Measurements from ENCODE around the gene LGR4. TPM values are rescaled to one million over a fixed set of nuclear protein-coding genes. Genes with fewer than 3 reads are reported as not detected.

The LGR4 gene
- total RNA-seq, 1 donor from 2014 or later = 43.8 TPM

- Histone ChIP-seq H3K9me3 (ENCODE audit: control insufficient read depth in 3 of 3, low read length in 3 of 3) (no peaks in the 10 kb centered on the region), H3K4me1 (ENCODE audit: control insufficient read depth in 3 of 3, insufficient read depth in 3 of 3, low read length in 3 of 3) (peaks cover 0 to 2% (median 0%) of the 10 kb centered on the region in 3 donors), H3K36me3 (ENCODE audit: control insufficient read depth in 3 of 3, insufficient read depth in 3 of 3, low read length in 3 of 3) (peaks cover 0 to 17% (median 5%) of the 10 kb centered on the region in 3 donors), H3K27me3 (ENCODE audit: control insufficient read depth in 3 of 3, insufficient read depth in 3 of 3, low read length in 3 of 3) (no peaks in the 10 kb centered on the region), H3K9ac (ENCODE audit: low read depth in 1 of 3, low read length in 3 of 3) (no peak overlapping the region), H3K4me3 (ENCODE audit: low read length in 3 of 3) (no peak overlapping the region), H3K27ac (ENCODE audit: low read depth, low read length) (no peak overlapping the region)
Observed at GRCh38 chr11:27388001-27388400, 84.6 kb downstream of the LGR4 start.

- Histone ChIP-seq H3K4me3 (ENCODE audit: low read length in 3 of 3) (no peak overlapping the region), H3K4me1 (ENCODE audit: control insufficient read depth in 3 of 3, insufficient read depth in 3 of 3, low read length in 3 of 3) (peaks cover 0 to 2% (median 0%) of the 10 kb centered on the region in 3 donors), H3K9ac (ENCODE audit: low read depth in 1 of 3, low read length in 3 of 3) (no peak overlapping the region), H3K9me3 (ENCODE audit: control insufficient read depth in 3 of 3, low read length in 3 of 3) (no peaks in the 10 kb centered on the region), H3K27me3 (ENCODE audit: control insufficient read depth in 3 of 3, insufficient read depth in 3 of 3, low read length in 3 of 3) (no peaks in the 10 kb centered on the region), H3K36me3 (ENCODE audit: control insufficient read depth in 3 of 3, insufficient read depth in 3 of 3, low read length in 3 of 3) (peaks cover 0 to 17% (median 5%) of the 10 kb centered on the region in 3 donors), H3K27ac (ENCODE audit: low read depth, low read length) (no peak overlapping the region)
Observed at GRCh38 chr11:27387362-27387761, 85.2 kb downstream of the LGR4 start.

GRCh38 chr11:27386181-27386845 is 86.3 kb downstream of the LGR4 start:
- Histone ChIP-seq H3K36me3 (ENCODE audit: control insufficient read depth in 3 of 3, insufficient read depth in 3 of 3, low read length in 3 of 3) (peaks cover 0 to 17% (median 5%) of the 10 kb centered on the region in 3 donors), H3K4me3 (ENCODE audit: low read length in 3 of 3) (no peak overlapping the region), H3K27ac (ENCODE audit: low read depth, low read length) (no peak overlapping the region), H3K4me1 (ENCODE audit: control insufficient read depth in 3 of 3, insufficient read depth in 3 of 3, low read length in 3 of 3) (no peaks in the 10 kb centered on the region), H3K27me3 (ENCODE audit: control insufficient read depth in 3 of 3, insufficient read depth in 3 of 3, low read length in 3 of 3) (no peaks in the 10 kb centered on the region), H3K9me3 (ENCODE audit: control insufficient read depth in 3 of 3, low read length in 3 of 3) (no peaks in the 10 kb centered on the region), H3K9ac (ENCODE audit: low read depth in 1 of 3, low read length in 3 of 3) (no peak overlapping the region)

- Histone ChIP-seq H3K36me3 (ENCODE audit: control insufficient read depth in 3 of 3, insufficient read depth in 3 of 3, low read length in 3 of 3) (peaks cover 0 to 13% (median 5%) of the 10 kb centered on the region in 3 donors), H3K4me3 (ENCODE audit: low read length in 3 of 3) (no peak overlapping the region), H3K27ac (ENCODE audit: low read depth, low read length) (no peak overlapping the region), H3K4me1 (ENCODE audit: control insufficient read depth in 3 of 3, insufficient read depth in 3 of 3, low read length in 3 of 3) (no peaks in the 10 kb centered on the region), H3K9ac (ENCODE audit: low read depth in 1 of 3, low read length in 3 of 3) (no peak overlapping the region), H3K9me3 (ENCODE audit: control insufficient read depth in 3 of 3, low read length in 3 of 3) (no peaks in the 10 kb centered on the region), H3K27me3 (ENCODE audit: control insufficient read depth in 3 of 3, insufficient read depth in 3 of 3, low read length in 3 of 3) (no peaks in the 10 kb centered on the region)
Observed at GRCh38 chr11:27385245-27385644, 87.3 kb downstream of the LGR4 start.

GRCh38 chr11:27384227-27384626 is 88.4 kb downstream of the LGR4 start:
- H3K27ac ChIP-seq (ENCODE audit: low read depth, low read length) = no peak overlapping the region
- H3K4me1 ChIP-seq (ENCODE audit: control insufficient read depth in 3 of 3, insufficient read depth in 3 of 3, low read length in 3 of 3) = no peaks in the 10 kb centered on the region
- H3K9ac ChIP-seq (ENCODE audit: low read depth in 1 of 3, low read length in 3 of 3) = no peak overlapping the region
- peaks cover 2 to 13% (median 8%) of the 10 kb centered on the region in 3 donors for H3K36me3 ChIP-seq (ENCODE audit: control insufficient read depth in 3 of 3, insufficient read depth in 3 of 3, low read length in 3 of 3)
- H3K27me3 ChIP-seq (ENCODE audit: control insufficient read depth in 3 of 3, insufficient read depth in 3 of 3, low read length in 3 of 3) = no peaks in the 10 kb centered on the region
- no peaks in the 10 kb centered on the region for H3K9me3 ChIP-seq (ENCODE audit: control insufficient read depth in 3 of 3, low read length in 3 of 3)
- H3K4me3 ChIP-seq (ENCODE audit: low read length in 3 of 3) = no peak overlapping the region

- H3K9ac ChIP-seq (ENCODE audit: low read depth in 1 of 3, low read length in 3 of 3) = no peak overlapping the region
- H3K27ac ChIP-seq (ENCODE audit: low read depth, low read length) = no peak overlapping the region
- H3K36me3 ChIP-seq (ENCODE audit: control insufficient read depth in 3 of 3, insufficient read depth in 3 of 3, low read length in 3 of 3) = peaks cover 2 to 13% (median 8%) of the 10 kb centered on the region in 3 donors
- H3K4me1 ChIP-seq (ENCODE audit: control insufficient read depth in 3 of 3, insufficient read depth in 3 of 3, low read length in 3 of 3) = no peaks in the 10 kb centered on the region
- H3K9me3 ChIP-seq (ENCODE audit: control insufficient read depth in 3 of 3, low read length in 3 of 3) = no peaks in the 10 kb centered on the region
- no peak overlapping the region for H3K4me3 ChIP-seq (ENCODE audit: low read length in 3 of 3)
- H3K27me3 ChIP-seq (ENCODE audit: control insufficient read depth in 3 of 3, insufficient read depth in 3 of 3, low read length in 3 of 3) = no peaks in the 10 kb centered on the region
Observed at GRCh38 chr11:27383645-27384044, 88.9 kb downstream of the LGR4 start.

- H3K27me3 ChIP-seq (ENCODE audit: control insufficient read depth in 3 of 3, insufficient read depth in 3 of 3, low read length in 3 of 3) = no peaks in the 10 kb centered on the region
- H3K36me3 ChIP-seq (ENCODE audit: control insufficient read depth in 3 of 3, insufficient read depth in 3 of 3, low read length in 3 of 3) = peaks cover 2 to 13% (median 12%) of the 10 kb centered on the region in 3 donors
- no peak overlapping the region for H3K9ac ChIP-seq (ENCODE audit: low read depth in 1 of 3, low read length in 3 of 3)
Observed at GRCh38 chr11:27381238-27381666, 91.3 kb downstream of the LGR4 start.

GRCh38 chr11:27380771-27381170 is 91.8 kb downstream of the LGR4 start:
- H3K4me1 ChIP-seq (ENCODE audit: control insufficient read depth in 3 of 3, insufficient read depth in 3 of 3, low read length in 3 of 3) = no peaks in the 10 kb centered on the region
- no peaks in the 10 kb centered on the region for H3K9me3 ChIP-seq (ENCODE audit: control insufficient read depth in 3 of 3, low read length in 3 of 3)
- H3K4me3 ChIP-seq (ENCODE audit: low read length in 3 of 3) = no peak overlapping the region
- H3K36me3 ChIP-seq (ENCODE audit: control insufficient read depth in 3 of 3, insufficient read depth in 3 of 3, low read length in 3 of 3) = peaks cover 2 to 13% (median 12%) of the 10 kb centered on the region in 3 donors
- no peak overlapping the region for H3K9ac ChIP-seq (ENCODE audit: low read depth in 1 of 3, low read length in 3 of 3)
- H3K27ac ChIP-seq (ENCODE audit: low read depth, low read length) = no peak overlapping the region
- no peaks in the 10 kb centered on the region for H3K27me3 ChIP-seq (ENCODE audit: control insufficient read depth in 3 of 3, insufficient read depth in 3 of 3, low read length in 3 of 3)

More at GRCh38 chr11:27381238-27381666, 91.3 kb downstream of the LGR4 start:
- Histone ChIP-seq H3K4me1 (ENCODE audit: control insufficient read depth in 3 of 3, insufficient read depth in 3 of 3, low read length in 3 of 3) (no peaks in the 10 kb centered on the region), H3K4me3 (ENCODE audit: low read length in 3 of 3) (no peak overlapping the region), H3K9me3 (ENCODE audit: control insufficient read depth in 3 of 3, low read length in 3 of 3) (no peaks in the 10 kb centered on the region), H3K27ac (ENCODE audit: low read depth, low read length) (no peak overlapping the region)

GRCh38 chr11:27379449-27379848 is 93.1 kb downstream of the LGR4 start:
- Histone ChIP-seq H3K27me3 (ENCODE audit: control insufficient read depth in 3 of 3, insufficient read depth in 3 of 3, low read length in 3 of 3) (no peaks in the 10 kb centered on the region), H3K36me3 (ENCODE audit: control insufficient read depth in 3 of 3, insufficient read depth in 3 of 3, low read length in 3 of 3) (peaks cover 2 to 8% (median 7%) of the 10 kb centered on the region in 3 donors)

GRCh38 chr11:27375370-27375769 is 97.2 kb downstream of the LGR4 start:
- no peaks in the 10 kb centered on the region for H3K27me3 ChIP-seq (ENCODE audit: control insufficient read depth in 3 of 3, insufficient read depth in 3 of 3, low read length in 3 of 3)
- no peak overlapping the region for H3K4me3 ChIP-seq (ENCODE audit: low read length in 3 of 3)
- no peaks in the 10 kb centered on the region for H3K9me3 ChIP-seq (ENCODE audit: control insufficient read depth in 3 of 3, low read length in 3 of 3)
- H3K36me3 ChIP-seq (ENCODE audit: control insufficient read depth in 3 of 3, insufficient read depth in 3 of 3, low read length in 3 of 3) = peaks cover 2 to 13% (median 6%) of the 10 kb centered on the region in 3 donors
- no peak overlapping the region for H3K9ac ChIP-seq (ENCODE audit: low read depth in 1 of 3, low read length in 3 of 3)
- H3K4me1 ChIP-seq (ENCODE audit: control insufficient read depth in 3 of 3, insufficient read depth in 3 of 3, low read length in 3 of 3) = no peaks in the 10 kb centered on the region
- H3K27ac ChIP-seq (ENCODE audit: low read depth, low read length) = no peak overlapping the region

More at GRCh38 chr11:27379449-27379848, 93.1 kb downstream of the LGR4 start:
- H3K9ac ChIP-seq (ENCODE audit: low read depth in 1 of 3, low read length in 3 of 3) = no peak overlapping the region
- H3K9me3 ChIP-seq (ENCODE audit: control insufficient read depth in 3 of 3, low read length in 3 of 3) = no peaks in the 10 kb centered on the region
- no peak overlapping the region for H3K27ac ChIP-seq (ENCODE audit: low read depth, low read length)
- no peak overlapping the region for H3K4me3 ChIP-seq (ENCODE audit: low read length in 3 of 3)
- H3K4me1 ChIP-seq (ENCODE audit: control insufficient read depth in 3 of 3, insufficient read depth in 3 of 3, low read length in 3 of 3) = no peaks in the 10 kb centered on the region
